Right lobe of liver (tissue), 6 donors: ENCODE data around the gene TC2N. TPM values are rescaled to one million over a fixed set of nuclear protein-coding genes. Genes with fewer than 3 reads are reported as not detected.

Experiments used
- ATAC-seq, 4 donors: fragments of 200-7000 bp; cut with Tn5 transposase; one replicate each; pipeline ENCODE4 v1.9.1; 2020; ENCODE audit warnings: mild to moderate bottlenecking in 4 of 4, moderate library complexity in 4 of 4
- DNase-seq, 3 donors: peaks; one replicate each; pipeline ENCODE4 v3.0.0-alpha.2; 2020
- H3K27ac ChIP-seq, 3 donors: fragments of 200-600 bp; one replicate each; pipeline ENCODE4 v1.8.0; 2022
- H3K27me3 ChIP-seq, 2 donors: fragments of 200-600 bp; one replicate each; pipeline ENCODE4 v1.8.0; 2022
- H3K36me3 ChIP-seq, 4 donors: fragments of 200-600 bp; sonication (generic) in 1 of 4; one replicate each; pipeline versions ENCODE4 v1.5.1 to v1.8.0; 2017 to 2022; ENCODE audit warnings: control low read depth in 1 of 4
- H3K4me1 ChIP-seq, 4 donors: fragments of 200-600 bp; sonication (generic) in 1 of 4; one replicate each; pipeline versions ENCODE4 v1.5.1 to v1.8.0; 2017 to 2022; ENCODE audit warnings: control low read depth in 1 of 4
- H3K4me3 ChIP-seq, 3 donors: fragments of 200-600 bp; one replicate each; pipeline ENCODE4 v1.8.0; 2022
- H3K9me3 ChIP-seq, 4 donors: fragments of 200-600 bp; sonication (generic) in 1 of 4; one replicate each; pipeline versions ENCODE4 v1.5.1 to v1.8.0; 2017 to 2022; ENCODE audit warnings: control low read depth in 1 of 4
- CTCF ChIP-seq, 4 donors: fragments of 200-600 bp in 3 of 4; fragments of 450-650 bp in 1 of 4; IDR thresholded peaks; one replicate each; pipeline versions ENCODE4 v1.5.1 to v1.8.0; 2016 to 2022; ENCODE audit warnings: antibody characterized with exemption in 4 of 4, mild to moderate bottlenecking in 2 of 4
- POLR2A ChIP-seq: fragments of 450-650 bp; IDR thresholded peaks from one replicate; pipeline ENCODE4 v1.6.1; 2017; ENCODE audit warnings: antibody characterized with exemption, mild to moderate bottlenecking
- WGBS: methylation state at CpG from one replicate; pipeline ENCODE4 v1.1.6; 2018; ENCODE audit warnings: low coverage, low lambda C conversion rate; ENCODE audit not compliant: insufficient coverage; ENCODE audit errors: missing lambda C conversion rate; 5-methylcytosine and 5-hydroxymethylcytosine counted together
- intact Hi-C, 2 donors: fragments of 100-400 bp; cut with DNase I; formaldehyde crosslinking; loops; one replicate each; pipeline versions ENCODE4 v1.11.2 to v1.14.1; 2022
- total RNA-seq, 6 experiments: library from RNA; depleted of rRNA in 2 of 6; stranded (reverse); fragments of >200 nt in 2 of 6; fragmentation: NEBNext Ultra II Directional in 3 of 6; extraction: Animal tissue kit (Norgen Biotek cat#: 25700) in 3 of 6; gene quantifications; one replicate each; pipeline versions ENCODE4 v1.1.0 to v1.2.4, GENCODE V29; 2016 to 2023
- donor health status: DM: no; HTN: yes; CAD: no.
- donor health status: DM: no; HTN: no; CAD: no.
- donor health status: DM: no; HTN: no; CAD: no.
- donor health status: DM: no; HTN: yes; CAD: no.
- donor health status: DM: no; HTN: yes; CAD: no.

The TC2N gene
- total RNA-seq, 6 experiments from 2014 or later = 1.0 to 6.5 (median 4.3) TPM

GRCh38 chr14:91906374-91906773 lies 39.0 kb upstream of the TC2N start:
- DNase-seq (peak in 2 of 3 donors; percentile 50 to 69), ATAC-seq (peak; percentile 81 to 86 (median 84))
- Histone ChIP-seq H3K4me3 (no peak overlapping the region), H3K27ac (peak overlapping the region in 2 of 3 donors; percentile 41 to 45), H3K36me3 (no peaks in the 10 kb centered on the region), H3K27me3 (no peaks in the 10 kb centered on the region), H3K9me3 (no peaks in the 10 kb centered on the region), H3K4me1 (peaks cover 0 to 15% (median 2%) of the 10 kb centered on the region in 4 donors)
- intact Hi-C loops = loop anchor here in 1 of 2 donors (10.0 kb wide), 1 partner anchor 252 kb away; no protein-coding TSS in a partner anchor
- WGBS = 29% methylated on average over 2 of the region's 2 CpGs
- TF ChIP-seq POLR2A = no peak
- no peak for TF ChIP-seq CTCF (IDR thresholded peaks at IDR 0.05)

DNA sequence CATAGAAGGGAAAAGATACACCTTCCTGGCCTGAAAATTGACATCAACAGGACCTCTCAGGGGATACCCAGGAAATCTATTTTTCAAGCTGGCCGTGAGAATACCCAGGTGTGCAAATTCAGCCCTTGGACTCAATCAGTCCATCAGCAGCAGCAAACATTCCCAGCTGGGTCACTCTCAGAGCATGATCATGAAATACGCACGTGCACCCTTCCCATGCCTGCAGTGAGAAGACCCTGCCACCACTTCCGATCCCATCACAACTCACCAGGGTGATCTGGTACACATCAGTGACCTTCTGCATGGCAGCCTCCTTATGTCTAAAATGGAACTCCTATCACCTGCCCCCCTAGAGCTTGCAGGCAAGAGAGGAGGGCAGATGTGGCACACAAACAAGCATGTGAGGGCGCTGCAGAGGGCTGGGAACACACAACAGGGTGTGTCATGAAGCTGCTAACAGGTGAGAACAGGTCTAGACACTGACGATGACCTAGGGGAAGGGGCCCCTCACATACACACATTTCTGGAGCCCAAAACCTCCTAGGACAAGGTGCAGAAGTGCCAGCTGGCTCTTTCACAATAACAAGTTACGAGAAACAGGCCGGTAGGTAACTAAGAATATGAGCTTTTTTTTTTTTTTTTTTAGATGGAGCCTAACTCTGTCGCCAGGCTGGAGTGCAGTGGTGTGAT lies 37.8 kb upstream of the TC2N start:
- H3K4me3 ChIP-seq = no peak overlapping the region
- no peaks in the 10 kb centered on the region for H3K9me3 ChIP-seq
- 33% methylated on average over 4 of the region's 9 CpGs for WGBS
- peaks cover 0 to 15% (median 2%) of the 10 kb centered on the region in 4 donors for H3K4me1 ChIP-seq
- DNase-seq (peak in 1 of 3 donors; percentile 45), ATAC-seq (peak; percentile 38 to 69 (median 57))
- no peak for TF ChIP-seq CTCF (IDR thresholded peaks at IDR 0.05)
- TF ChIP-seq POLR2A = no peak
- no peaks in the 10 kb centered on the region for H3K27me3 ChIP-seq
- intact Hi-C loops = loop anchor here in 1 of 2 donors (10.0 kb wide), 1 partner anchor 250 kb away; no protein-coding TSS in a partner anchor
- peak overlapping the region in 1 of 3 donors; percentile 53 for H3K27ac ChIP-seq
- H3K36me3 ChIP-seq = no peaks in the 10 kb centered on the region

DNA sequence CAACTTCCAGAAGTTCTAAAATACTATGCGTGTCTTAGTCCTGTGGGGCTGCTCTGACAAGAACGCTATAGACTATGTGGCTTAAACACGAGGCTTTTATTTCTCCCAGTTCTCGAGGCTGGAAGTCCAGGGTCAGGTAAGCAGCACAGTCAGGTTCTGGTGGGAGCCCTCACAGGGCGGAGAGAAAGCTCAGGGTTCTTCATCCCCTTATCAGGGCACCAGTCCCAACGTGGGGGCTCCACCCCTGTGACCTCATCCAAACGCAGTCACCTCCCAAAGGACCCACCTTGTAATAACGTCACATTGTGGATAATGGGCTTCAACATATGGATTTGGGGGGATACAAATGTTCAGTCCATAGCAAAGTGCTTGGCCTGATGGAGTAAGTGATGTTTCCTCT lies 37.1 kb upstream of the TC2N start:
- DNase-seq (no peak), ATAC-seq (no peak)
- intact Hi-C loops = loop anchor here in 1 of 2 donors (10.0 kb wide), 1 partner anchor 250 kb away; no protein-coding TSS in a partner anchor
- H3K4me1 ChIP-seq = peaks cover 0 to 15% (median 2%) of the 10 kb centered on the region in 4 donors
- no peak overlapping the region for H3K27ac ChIP-seq
- H3K36me3 ChIP-seq = no peaks in the 10 kb centered on the region
- no peak overlapping the region for H3K4me3 ChIP-seq
- WGBS = 73% methylated on average over 6 of the region's 8 CpGs
- no peaks in the 10 kb centered on the region for H3K9me3 ChIP-seq
- no peaks in the 10 kb centered on the region for H3K27me3 ChIP-seq
- TF ChIP-seq POLR2A (no peak), CTCF (IDR thresholded peaks at IDR 0.05) (no peak)

- Histone ChIP-seq H3K9me3 (no peaks in the 10 kb centered on the region), H3K4me1 (peaks cover 0 to 16% (median 2%) of the 10 kb centered on the region in 4 donors), H3K27me3 (no peaks in the 10 kb centered on the region), H3K4me3 (no peak overlapping the region), H3K36me3 (no peaks in the 10 kb centered on the region), H3K27ac (no peak overlapping the region)
- 36% methylated on average over 2 of the region's 2 CpGs for whole genome bisulfite sequencing
- ATAC-seq (no peak), DNase-seq (no peak)
- intact Hi-C loops = loop anchor here in 1 of 2 donors (10.0 kb wide), 1 partner anchor 248 kb away; no protein-coding TSS in a partner anchor
- no peak for TF ChIP-seq CTCF (IDR thresholded peaks at IDR 0.05)
- TF ChIP-seq POLR2A = no peak
Measured at GRCh38 chr14:91903070-91903469, 35.7 kb upstream of the TC2N start.
